ENCODE measurements around the gene HOXD9. TPM values are rescaled to one million over a fixed set of nuclear protein-coding genes. Genes with fewer than 3 reads are reported as not detected.

HOXD9 gene
- total and polyA plus RNA-seq, 2 of the 8 experiments (the other 6 are each of a cell fraction or from before 2014, with no cell fraction given), result not detected

DNA sequence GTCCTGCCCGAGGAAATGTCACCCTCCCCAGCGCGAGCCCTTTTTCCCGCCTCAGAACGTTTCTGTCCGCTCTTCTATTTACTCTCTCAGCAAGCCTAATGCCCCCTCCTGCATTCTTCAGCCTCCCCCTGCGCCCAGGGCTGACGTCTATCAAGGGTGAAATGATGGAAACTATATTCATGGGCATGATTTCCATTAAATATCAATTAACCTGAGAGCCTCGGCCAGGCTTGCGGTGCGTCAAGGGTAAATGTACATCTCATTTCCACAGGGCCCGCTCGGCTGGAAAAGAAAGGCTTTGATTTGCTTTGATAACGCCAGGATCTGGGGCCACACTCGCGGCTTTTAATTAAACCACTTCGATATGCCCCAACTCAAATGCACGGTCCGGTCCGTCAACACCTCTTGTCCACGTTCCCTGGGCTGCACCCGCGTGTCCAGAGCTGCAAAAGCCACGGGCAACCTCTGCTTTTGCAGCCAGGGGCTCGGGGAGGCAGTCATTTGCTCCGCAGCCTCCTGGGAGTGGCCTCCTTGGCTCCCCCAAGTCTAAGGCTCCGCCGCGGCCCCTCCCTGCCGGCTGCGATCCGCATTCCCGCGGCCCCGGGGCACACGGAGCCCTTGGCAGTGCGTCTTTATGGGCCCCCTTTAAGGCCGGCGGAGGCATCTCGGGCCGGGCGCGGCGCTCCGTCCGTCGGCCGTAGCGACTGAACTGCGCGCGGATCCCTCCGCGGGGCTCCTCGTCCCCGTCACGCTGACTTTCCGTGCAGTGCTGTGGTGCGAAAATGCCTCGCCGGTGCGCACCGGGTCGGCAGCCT lies 6.7 kb downstream of the HOXD9 start, which contains the start of gene HOXD8 (continued):
- no peak for TF ChIP-seq MAFK (IDR thresholded peaks at IDR 0.05; ENCODE audit: low read depth, low read length)
- no peak for TF ChIP-seq EP300 (IDR thresholded peaks at IDR 0.05; ENCODE audit: borderline replicate concordance in 1 of 2, low read depth in 2 of 2, low read length in 2 of 2)
- no peak for TF ChIP-seq ASH2L (IDR thresholded peaks at IDR 0.05; ENCODE audit: low read length)
